ENCODE data around the gene SPART. TPM values are rescaled to one million over a fixed set of nuclear protein-coding genes. Genes with fewer than 3 reads are reported as not detected.
"Not testable (repeated sequence)": the region's sequence is repeated elsewhere in the genome, so short reads cannot be mapped to it uniquely, and the experiment has no call there.

The SPART gene
- total RNA-seq, 2 donors from 2014 or later = 86.8 to 116 TPM

DNA sequence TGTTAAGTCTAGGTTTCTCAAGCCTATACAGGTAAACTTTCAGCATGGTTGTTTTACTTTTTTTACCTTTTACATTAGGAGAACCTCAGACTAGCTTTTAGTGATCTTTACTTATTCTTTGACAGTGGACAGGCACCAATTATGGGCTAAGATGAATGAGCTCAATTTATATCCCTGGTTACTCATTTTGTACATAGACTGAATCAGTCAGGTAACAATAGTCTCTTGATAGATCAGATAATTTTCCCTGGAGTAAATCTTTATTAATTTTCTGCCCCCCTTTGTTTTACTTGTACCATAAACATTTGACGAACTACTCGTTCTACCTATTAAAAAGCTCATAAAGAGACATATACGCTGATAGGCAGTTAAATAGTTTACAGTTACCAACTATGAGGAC is 22.8 kb downstream of the SPART start:
- H3K4me3 ChIP-seq = no peak overlapping the region
- no peak for DNase-seq (ENCODE audit: low spot score)
- no peak for TF ChIP-seq CTCF (IDR thresholded peaks at IDR 0.05)
- no peaks in the 10 kb centered on the region for H3K9me3 ChIP-seq
- no peak overlapping the region for H3K27ac ChIP-seq
- no peak for ATAC-seq (ENCODE audit: insufficient number of reproducible peaks, low FRiP score, low read depth)
- H3K27me3 ChIP-seq (replicated peaks; ENCODE audit: insufficient read depth) = no peaks in the 10 kb centered on the region
- H3K4me1 ChIP-seq (ENCODE audit: control insufficient read depth in 1 of 2, low read depth in 2 of 2) = no peaks in the 10 kb centered on the region
- peaks cover 44% of the 10 kb centered on the region for H3K36me3 ChIP-seq

GRCh38 chr13:36319793-36320192 is 26.4 kb downstream of the SPART start:
- not testable (repeated sequence) for ATAC-seq (ENCODE audit: insufficient number of reproducible peaks, low FRiP score, low read depth); H3K27ac ChIP-seq; H3K4me1 ChIP-seq (ENCODE audit: control insufficient read depth in 1 of 2, low read depth in 2 of 2); H3K4me3 ChIP-seq; H3K27me3 ChIP-seq (replicated peaks; ENCODE audit: insufficient read depth); H3K9me3 ChIP-seq; DNase-seq (ENCODE audit: low spot score)
- H3K36me3 ChIP-seq = peaks cover 22% of the 10 kb centered on the region

DNA sequence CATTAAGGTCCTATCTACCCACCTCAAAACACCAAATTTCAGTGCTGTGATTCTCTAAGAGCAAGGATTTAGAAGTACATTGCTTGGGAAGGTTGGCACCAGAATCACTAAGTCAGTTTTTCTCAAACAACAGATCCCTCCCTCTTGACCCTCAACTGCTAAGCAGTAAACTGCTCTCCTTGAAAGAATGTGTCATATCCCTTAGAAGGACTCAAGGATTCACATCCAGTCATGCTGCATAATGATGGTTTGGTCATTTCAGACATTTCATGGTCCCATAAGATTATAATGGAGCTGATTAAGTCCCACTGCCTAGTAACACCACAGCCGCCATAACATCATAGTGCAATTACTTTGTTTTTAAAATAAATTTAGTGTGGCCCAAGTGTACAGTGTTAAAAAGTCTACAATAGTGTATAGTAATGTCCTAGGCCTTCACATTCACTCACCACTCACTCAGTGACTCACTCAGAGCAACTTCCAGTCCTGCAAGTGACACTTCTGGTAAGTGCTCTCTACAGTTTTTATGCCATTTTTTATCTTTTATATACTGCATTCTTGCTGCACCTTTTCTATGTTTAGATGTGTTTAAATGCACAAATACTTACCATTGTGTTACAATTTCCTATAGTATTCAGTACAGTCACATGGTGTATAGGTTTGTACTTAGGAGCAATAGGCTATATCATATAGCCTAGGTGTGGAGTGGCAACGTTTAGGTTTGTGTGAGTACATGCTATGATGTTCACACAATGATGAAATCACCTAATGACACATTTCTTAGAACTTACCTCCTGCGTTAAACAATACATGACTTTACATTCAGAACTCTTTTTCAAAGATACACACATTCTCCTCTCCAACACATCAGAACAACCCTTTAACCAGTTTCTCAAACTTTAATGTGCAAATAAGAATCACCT is 32.9 kb downstream of the SPART start:
- no peak for DNase-seq (ENCODE audit: low spot score)
- ATAC-seq (ENCODE audit: insufficient number of reproducible peaks, low FRiP score, low read depth) = no peak
- Histone ChIP-seq H3K27ac (no peak overlapping the region), H3K36me3 (peaks cover 33% of the 10 kb centered on the region), H3K27me3 (replicated peaks; ENCODE audit: insufficient read depth) (no peaks in the 10 kb centered on the region), H3K4me1 (ENCODE audit: control insufficient read depth in 1 of 2, low read depth in 2 of 2) (no peaks in the 10 kb centered on the region), H3K9me3 (no peaks in the 10 kb centered on the region), H3K4me3 (no peak overlapping the region)
- TF ChIP-seq CTCF (IDR thresholded peaks at IDR 0.05) = no peak

GRCh38 chr13:36310417-36311108 is 35.6 kb downstream of the SPART start:
- ATAC-seq (ENCODE audit: insufficient number of reproducible peaks, low FRiP score, low read depth) = no peak
- TF ChIP-seq CTCF (IDR thresholded peaks at IDR 0.05) = no peak
- no peak overlapping the region for H3K27ac ChIP-seq
- no peak overlapping the region for H3K4me3 ChIP-seq
- no peaks in the 10 kb centered on the region for H3K27me3 ChIP-seq (replicated peaks; ENCODE audit: insufficient read depth)
- H3K36me3 ChIP-seq = peaks cover 33% of the 10 kb centered on the region
- DNase-seq (ENCODE audit: low spot score) = no peak
- H3K9me3 ChIP-seq = no peaks in the 10 kb centered on the region
- no peaks in the 10 kb centered on the region for H3K4me1 ChIP-seq (ENCODE audit: control insufficient read depth in 1 of 2, low read depth in 2 of 2)

- peaks cover 6% of the 10 kb centered on the region in 2 donors for H3K4me1 ChIP-seq (ENCODE audit: control insufficient read depth in 1 of 2, low read depth in 2 of 2)
- no peak for TF ChIP-seq CTCF (IDR thresholded peaks at IDR 0.05)
Measured at GRCh38 chr13:36302289-36302688, 43.9 kb downstream of the SPART start.

DNA sequence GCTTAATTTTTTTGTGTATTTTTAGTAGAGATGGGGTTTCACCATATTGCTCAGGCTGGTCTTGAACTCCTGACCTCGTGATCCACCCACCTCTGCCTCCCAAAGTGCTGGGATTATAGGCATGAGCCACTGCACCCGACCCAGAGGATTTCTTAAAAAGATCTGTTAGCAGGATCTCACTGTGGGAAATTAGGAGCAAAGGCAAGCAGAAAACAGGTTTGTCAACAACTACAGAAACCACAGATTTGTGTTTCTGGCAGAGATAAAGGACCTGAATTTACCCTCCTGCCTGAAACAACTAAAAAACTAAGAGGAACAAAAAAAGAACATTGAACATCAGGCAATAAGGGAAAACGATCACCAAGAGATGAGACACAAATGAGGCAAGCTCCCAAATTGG is 46.7 kb downstream of the SPART start:
- H3K4me1 ChIP-seq (ENCODE audit: control insufficient read depth in 1 of 2, low read depth in 2 of 2) = peaks cover 6 to 11% of the 10 kb centered on the region in 2 donors
- not testable (repeated sequence) for H3K27ac ChIP-seq; H3K36me3 ChIP-seq; H3K9me3 ChIP-seq; ATAC-seq (ENCODE audit: insufficient number of reproducible peaks, low FRiP score, low read depth); H3K27me3 ChIP-seq (replicated peaks; ENCODE audit: insufficient read depth); H3K4me3 ChIP-seq; DNase-seq (ENCODE audit: low spot score)

More at GRCh38 chr13:36302289-36302688, 43.9 kb downstream of the SPART start:
- no peaks in the 10 kb centered on the region for H3K36me3 ChIP-seq
- DNase-seq (ENCODE audit: low spot score) (no peak), ATAC-seq (ENCODE audit: insufficient number of reproducible peaks, low FRiP score, low read depth) (no peak)
- H3K9me3 ChIP-seq = no peaks in the 10 kb centered on the region
- no peaks in the 10 kb centered on the region for H3K27me3 ChIP-seq (replicated peaks; ENCODE audit: insufficient read depth)
- no peak overlapping the region for H3K4me3 ChIP-seq
- H3K27ac ChIP-seq = no peak overlapping the region
